Measurements from ENCODE around the gene MED13L. TPM values are rescaled to one million over a fixed set of nuclear protein-coding genes. Genes with fewer than 3 reads are reported as not detected.
A peak's percentile ranks its signal among the peaks of the same experiment; 100 is the strongest.

The MED13L gene
- total RNA-seq, 1 donor from 2014 or later, result 69.3 TPM

DNA sequence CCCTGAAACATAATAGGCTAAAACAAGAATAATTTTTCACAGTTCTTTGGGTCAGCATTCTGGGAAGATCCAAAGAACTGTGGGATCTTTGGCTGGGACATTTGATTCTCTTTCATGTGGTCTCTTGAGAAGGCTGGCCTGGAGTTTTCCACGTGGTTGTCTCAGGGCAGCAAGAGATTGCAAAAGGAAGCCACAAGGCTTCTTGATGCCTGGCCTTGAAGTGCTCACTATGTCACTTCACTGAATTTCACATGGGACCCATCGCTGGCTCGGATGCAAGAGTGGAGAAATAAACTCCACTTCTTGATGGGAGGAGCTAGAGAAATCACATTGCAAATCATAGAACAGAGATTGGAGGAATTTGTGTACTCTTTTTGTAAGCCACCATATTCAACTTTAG is 343.4 kb downstream of the MED13L start:
- ATAC-seq, result no peak

- no peak for ATAC-seq
Observed at GRCh38 chr12:115932066-115932465, 345.4 kb downstream of the MED13L start.

DNA sequence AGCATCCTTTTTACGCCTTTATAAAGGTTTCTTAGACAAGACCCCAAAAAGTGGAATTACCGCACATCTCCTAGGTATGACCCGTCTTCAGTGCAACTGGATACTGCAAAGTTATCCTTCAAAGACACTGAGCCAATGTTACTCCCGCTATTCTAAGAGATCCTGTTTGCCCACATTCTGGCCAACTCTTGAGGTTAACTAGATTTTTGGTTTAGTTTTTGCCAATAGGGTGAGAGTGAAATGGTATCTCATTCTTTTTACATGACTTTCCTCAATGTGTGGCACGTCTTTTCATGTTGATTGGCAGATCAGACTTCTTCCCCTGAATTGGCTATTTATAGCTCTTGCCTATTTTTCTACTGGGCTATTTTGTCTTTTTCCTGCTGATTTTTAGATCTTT is 347.2 kb downstream of the MED13L start:
- no peak for ATAC-seq

GRCh38 chr12:115926037-115926670 is 351.3 kb downstream of the MED13L start:
- no peak for ATAC-seq

- ATAC-seq, result no peak
Observed at GRCh38 chr12:115923851-115924250, 353.6 kb downstream of the MED13L start.

DNA sequence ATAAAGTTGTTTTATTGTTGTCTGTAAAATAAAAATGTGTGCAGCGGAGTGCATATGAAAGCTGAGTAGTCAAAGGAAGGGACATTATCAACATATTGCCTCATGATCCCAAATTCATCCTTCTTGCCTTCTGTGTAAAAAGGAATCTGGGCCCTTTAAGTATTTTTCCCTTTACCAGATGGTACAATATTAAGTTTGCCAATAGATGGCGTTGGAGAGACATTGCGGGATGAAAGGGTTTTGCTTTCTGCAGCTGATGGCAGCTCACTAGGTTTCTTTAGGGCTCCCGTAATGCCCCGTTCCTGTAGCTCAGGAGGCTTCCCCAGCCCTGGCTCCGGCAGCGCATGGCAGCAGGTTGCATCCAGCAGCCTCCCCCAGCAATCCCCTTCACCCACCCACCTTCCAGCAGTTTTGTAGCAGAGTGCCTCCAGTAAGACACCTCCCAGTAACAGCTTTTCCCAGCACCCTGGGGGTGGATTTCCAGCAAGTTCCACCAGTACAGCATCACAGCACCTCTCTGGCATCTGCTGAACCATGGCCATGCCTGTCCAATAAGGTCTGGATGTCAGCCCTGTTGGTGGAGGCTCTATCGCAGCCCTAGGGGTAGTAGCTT is 354.4 kb downstream of the MED13L start:
- no peak for ATAC-seq

DNA sequence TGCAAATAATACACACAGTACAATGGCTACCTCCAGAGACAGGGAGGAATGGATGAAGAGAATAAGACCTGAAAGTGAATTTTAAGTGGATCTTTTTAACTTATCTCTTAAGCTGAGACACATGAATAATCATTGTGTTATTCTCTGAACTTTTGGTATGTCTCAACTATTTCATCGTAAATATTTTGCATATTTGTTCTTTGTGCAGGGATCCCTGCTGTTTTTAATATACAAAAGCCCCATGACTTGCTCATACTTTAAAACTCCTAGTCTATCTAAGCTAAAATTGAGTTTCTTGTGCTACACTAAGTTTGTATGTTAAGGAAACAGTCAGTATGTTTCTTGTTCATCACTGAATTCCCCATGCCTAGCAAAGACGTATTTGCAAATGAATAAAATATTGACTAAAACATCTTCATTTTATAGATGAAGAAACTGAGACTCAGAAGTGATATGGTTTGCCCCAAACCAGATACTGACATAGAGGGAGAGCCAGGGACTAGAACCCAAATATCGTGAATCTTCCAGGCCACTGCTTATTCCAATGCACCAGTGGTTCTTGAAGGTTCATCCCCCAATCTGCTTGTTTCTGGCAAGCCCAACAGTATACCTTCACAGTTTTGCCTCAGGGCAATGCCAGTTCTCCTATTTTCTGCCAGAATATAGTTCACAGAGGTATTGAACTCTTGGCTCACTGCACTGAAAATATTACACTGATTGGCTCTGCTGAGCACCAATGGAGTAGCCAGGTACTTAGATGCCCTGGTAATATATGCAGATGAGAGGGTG is 356.9 kb downstream of the MED13L start:
- ATAC-seq, result no peak

DNA sequence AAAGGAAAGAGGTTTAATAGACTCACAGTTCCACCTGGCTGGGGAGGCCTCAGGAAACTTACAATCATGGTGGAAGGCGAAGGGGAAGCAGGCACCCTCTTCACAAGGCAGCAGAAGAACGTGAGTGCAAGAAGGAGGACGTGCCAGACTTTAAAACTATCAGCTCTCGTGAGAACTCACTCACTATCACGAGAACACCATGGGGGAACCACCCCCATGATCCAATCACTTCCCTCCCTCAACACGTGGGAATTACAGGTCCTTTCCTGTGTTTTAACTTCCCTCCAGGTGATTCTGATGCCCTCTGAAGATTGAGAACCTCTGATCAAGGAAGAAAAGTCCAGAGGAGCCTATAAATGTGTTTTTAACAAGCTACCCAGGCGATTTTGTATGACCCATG is 358.7 kb downstream of the MED13L start:
- ATAC-seq, result no peak

GRCh38 chr12:115916910-115917668 is 360.4 kb downstream of the MED13L start:
- ATAC-seq, result peak; percentile 97

- no peak for ATAC-seq
Observed at GRCh38 chr12:115914122-115914521, 363.4 kb downstream of the MED13L start.

DNA sequence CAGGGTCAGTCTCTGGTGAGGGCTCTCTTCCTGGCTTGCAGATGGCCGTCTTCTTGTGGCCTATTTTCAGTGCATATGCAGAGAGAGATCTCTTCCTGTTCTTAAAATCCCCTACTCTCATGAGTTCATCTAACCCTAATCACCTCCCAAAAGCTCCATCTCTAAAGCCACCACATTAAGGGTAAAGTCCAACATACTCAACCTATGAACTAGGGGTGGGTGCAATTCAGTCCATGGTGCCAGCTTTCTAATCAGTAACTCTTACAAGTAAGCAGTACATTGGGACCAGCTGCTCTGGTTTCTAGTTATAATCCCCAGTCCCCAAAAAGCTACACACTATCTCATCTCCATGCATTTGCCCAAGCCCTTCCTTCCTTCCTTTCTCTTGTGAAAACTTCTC is 365.1 kb downstream of the MED13L start:
- no peak for ATAC-seq

- ATAC-seq, result no peak
Observed at GRCh38 chr12:115911360-115911759, 366.1 kb downstream of the MED13L start.

DNA sequence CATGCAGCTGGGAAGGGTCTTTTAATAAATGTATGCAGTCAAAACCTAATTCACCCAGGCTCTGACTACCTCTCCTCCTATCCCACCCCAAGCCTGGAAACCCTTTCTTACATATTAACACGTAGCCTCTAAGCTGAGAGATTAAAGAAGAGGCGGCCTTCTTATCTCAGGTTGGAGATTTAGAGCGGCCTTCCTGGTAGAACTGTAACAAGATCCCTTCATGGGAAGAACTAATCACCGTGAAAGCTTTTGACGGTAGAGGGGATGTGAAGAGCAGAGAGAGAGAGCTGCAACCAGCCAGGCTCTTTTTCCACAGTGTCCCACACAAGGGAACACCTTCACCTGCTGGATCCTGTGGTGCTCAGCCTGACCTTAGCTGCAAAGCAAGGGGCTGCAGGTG is 367.4 kb downstream of the MED13L start:
- no peak for ATAC-seq

All from esophagus mucosa (tissue), 1 donor.